ENCODE results near the gene RHOF.

GRCh38 chr12:121776190-121777098 is 17.0 kb downstream of the RHOF start:
- TF ChIP-seq CTCF (conservative IDR thresholded peaks at IDR 0.05 in 1 of 2, IDR thresholded peaks at IDR 0.05 in 1 of 2; ENCODE audit: low read depth in 1 of 2, low read length in 2 of 2) (peak; percentile 78), EZH2 (IDR thresholded peaks at IDR 0.05; ENCODE audit: low read length, missing control alignments) (no peak)

Data from fibroblast of lung (primary cell).